Activated CD4-positive, alpha-beta T cell treated with anti-CD3 and anti-CD28 coated beads for 4 hours (primary cell): ENCODE measurements around the gene DPP7.
"Not testable (repeated sequence)": the region's sequence is repeated elsewhere in the genome, so short reads cannot be mapped to it uniquely, and the experiment has no call there.

Source experiments
- DNase-seq, 2 donors: peaks; one replicate each; pipeline ENCODE4 v3.0.0-alpha.2; 2020

DPP7 gene

DNA sequence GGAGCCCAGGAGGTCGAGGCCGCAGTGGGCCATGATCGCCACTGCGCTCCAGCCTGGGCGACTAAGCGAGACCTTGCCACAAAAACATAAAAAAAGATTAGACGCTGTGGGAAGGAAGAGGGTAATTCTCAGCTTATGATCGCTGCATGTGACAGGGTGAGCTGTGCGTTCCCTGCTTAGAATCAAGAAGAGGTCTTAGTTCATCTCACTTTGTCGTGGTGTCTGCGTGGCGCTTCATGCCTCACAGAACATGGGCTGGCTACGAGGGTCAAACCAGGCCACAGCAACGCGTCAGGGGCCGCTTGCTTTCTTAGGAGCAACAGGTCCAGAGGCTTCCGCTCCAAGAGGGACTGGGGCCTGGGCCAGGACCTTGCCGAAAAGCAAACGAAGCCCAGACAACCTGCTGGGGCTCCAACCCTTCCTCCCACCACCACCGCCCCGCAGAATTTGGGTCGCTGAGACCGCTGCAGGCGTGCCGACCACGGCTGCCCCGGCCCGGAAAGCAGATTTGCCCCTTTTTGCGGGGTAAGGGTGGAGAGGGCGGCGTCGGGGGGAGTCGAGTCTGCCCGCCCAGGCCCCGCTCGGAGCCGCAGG, 14.4 kb upstream of the DPP7 start:
- DNase-seq: no peak

DNA sequence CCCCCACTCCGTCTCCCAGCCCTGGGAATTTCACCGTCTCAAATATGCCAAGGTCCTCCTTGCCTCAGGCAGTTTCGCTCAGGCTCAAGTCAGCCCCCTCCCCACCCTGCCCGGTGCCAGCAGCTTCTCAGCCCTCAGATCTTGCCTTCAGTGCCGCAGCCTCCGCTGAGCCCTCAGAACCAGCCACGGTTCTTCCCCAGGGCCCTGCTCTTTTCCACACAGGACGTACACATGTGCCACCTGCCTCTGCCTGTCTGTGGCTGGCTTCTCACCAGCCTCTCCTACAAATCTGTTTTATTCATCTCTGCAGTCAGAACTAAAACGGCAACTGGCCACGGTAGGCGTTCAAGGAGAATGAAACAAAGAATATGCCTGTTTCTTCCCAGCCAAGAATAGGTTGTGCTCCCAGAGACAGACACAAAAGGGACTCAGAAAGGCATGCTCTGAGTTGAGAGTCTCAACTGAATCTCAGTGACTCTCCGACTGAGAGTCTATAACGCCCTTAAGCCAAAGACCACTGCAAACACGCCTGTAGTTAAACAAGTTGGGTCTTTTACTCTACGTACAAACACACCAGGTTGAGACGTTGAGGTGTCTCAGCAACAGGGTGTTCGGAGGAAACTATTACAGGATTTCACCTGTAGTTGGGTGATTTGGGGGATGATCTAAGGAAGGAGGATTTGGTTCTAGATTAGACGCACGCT, 13.8 kb upstream of the DPP7 start:
- DNase-seq: no peak

DNA sequence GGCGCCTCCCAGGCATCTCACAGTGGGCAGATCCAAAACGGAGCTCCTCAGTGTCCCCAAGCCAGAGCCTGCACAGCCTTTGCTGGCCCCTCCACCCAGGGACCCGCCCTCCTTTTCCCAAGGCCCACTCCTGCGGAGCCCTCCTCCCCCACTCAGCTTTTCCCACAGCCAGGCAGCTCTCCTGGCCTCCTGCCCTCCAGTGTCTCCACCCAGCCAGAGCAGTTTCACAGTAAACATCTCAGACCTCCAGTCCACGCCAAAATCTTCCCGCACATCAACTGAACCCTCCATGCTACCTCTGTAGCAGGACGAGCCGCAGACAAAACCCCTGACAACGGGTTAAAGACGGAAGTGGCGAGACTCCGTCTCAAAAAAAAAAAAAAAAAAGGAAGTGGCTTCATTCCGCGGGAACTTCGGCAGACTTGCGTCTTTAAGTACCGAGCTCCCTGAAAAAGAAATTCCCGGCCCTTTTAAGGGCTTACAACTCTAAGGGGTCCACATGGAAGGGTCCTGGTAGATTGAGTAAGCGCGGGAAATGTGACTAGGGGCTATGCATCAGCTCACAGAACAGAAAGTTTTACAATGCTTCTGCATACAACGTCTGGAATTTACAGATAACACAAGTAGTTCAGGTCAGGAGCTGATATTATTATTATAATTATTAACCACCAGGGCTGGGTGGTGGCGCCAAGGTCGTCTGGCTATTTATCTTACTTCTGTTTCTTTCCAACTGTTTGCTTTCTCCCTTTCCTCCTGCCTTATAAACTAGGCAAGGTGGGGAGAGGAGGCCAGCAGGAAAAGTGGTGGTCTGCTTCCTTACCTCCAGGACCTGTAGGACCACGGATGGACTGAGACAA, 13.0 kb upstream of the DPP7 start:
- DNase-seq: peak in 1 of 2 donors; percentile 24

DNA sequence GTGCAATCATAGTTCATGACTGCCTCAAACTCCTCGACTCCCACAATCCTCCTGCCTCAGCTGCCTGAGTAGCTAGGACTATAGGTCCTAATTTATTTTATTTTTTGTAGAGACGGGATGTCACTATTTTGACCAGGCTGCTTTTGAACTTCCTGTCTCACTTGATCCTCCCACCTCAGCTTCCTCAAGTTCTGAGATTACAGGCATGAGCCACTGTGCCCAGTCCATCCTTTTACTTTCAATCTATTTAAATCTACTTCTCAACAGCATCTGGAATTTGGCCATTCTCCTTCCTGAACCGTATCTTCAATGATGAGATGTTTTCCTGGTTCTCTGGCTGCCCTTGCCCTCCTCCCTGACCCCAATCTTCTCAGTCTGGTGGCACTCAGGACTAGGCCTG, 12.3 kb upstream of the DPP7 start:
- DNase-seq: no peak

DNA sequence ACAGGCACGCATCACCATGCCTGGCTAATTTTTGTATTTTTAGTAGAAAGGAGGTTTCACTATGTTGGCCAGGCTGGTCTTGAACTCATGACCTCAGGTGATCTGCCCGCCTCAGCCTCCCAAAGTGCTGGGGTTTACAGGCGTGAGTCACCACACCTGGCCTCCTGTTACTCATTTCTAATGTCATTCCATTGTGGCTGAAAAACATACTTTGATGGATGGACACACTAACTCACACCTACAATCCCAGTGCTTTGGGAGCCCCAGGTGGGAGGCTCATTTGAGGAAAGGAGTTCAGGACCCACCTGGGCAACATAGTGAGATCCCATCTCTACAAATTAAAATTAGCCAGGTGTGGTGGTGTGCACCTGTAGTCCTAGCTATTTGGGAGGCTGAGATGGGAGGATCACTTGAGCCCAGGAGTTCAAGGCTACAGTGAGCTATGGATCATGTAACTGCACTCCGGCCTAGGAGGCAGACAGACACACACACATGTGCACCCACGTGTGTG, 9.5 kb upstream of the DPP7 start:
- not testable (repeated sequence) for DNase-seq

DNA sequence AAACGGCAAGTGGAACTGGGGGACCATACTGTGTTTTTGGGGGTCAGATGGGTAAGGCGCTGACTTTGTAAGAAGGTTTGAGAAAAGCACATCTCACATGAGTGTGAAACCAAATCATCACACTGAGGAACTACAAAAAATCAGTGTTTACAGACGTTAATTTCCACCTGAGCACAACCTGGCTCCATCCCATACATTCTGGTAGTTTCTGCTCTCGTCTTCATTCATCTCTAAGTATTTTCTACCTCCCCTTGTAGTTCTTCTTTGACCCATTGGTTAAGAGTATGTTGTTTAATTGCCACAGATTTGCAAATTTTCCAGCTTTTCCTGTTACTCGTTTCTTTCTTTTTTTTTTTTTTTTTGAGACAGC, 8.9 kb upstream of the DPP7 start:
- DNase-seq: no peak

DNA sequence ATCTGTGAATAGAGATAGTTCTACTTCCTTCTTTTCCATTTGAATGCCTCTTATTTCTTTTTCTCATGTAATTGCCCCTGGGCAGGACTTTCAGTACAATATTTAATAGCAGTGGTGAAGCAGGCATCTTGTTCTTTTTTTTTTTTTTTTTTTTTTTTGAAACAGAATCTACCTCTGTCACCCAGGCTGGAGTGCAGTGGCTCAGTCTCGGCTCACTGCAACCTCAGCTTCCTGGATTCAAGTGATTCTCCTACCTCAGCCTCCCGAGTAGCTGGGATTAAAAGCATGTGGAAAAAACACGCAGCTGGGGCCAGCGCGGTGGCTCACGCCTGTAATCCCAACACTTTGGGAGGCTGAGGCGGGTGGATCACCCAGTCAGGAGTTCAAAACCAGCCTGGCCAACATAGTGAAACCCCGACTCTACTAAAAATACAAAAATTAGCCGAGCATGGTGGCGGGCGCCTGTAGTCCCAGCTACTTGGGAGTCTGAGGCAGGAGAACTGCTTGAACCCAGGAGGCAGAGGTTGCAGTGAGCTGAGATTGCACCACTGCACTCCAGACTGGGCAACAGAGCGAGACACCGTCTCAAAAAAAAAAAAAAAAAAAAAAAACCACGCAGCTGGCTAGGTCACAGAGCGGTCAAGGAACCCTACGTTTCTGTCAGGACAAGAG, 8.4 kb upstream of the DPP7 start:
- not testable (repeated sequence) for DNase-seq

DNA sequence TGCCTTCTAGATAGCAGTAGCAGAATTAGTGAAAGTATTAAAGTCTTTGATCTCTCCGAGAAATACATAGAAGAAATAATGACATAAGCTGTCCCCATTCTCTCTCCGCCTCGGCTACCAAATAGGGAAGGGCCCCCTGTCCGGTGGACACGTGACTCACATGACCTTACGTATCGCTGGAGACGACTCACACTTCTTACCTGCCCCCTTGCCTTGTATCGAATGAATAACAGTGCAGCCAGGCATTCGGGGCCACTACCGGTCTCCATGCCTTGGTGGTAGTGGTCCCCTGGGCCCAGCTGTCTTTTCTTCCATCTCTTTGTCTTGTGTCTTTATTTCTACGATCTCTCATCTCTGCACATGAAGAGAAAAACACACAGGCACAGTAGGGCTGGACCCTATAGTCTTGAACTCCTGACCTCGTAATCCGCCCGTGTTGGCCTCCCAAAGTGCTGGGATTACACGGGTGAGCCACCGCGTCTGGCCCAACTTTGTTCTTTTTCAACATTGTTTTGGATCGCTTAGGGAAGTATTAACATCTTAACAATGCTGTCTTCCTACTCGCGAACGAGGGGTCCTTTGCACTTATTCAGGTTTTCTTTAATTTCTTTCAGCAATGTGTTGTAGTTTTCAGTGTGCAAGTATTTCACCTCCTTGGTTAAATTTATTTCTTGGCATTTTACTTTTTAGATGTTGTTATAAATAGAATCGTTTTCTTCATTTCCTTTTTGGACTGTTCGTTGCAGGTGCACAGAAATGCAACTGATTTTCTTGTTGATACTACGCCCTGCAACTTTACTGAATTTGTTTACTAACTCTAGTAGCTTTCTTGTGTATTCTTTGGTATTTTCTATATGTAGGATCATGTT, 7.6 kb upstream of the DPP7 start:
- DNase-seq: not testable (repeated sequence)

DNA sequence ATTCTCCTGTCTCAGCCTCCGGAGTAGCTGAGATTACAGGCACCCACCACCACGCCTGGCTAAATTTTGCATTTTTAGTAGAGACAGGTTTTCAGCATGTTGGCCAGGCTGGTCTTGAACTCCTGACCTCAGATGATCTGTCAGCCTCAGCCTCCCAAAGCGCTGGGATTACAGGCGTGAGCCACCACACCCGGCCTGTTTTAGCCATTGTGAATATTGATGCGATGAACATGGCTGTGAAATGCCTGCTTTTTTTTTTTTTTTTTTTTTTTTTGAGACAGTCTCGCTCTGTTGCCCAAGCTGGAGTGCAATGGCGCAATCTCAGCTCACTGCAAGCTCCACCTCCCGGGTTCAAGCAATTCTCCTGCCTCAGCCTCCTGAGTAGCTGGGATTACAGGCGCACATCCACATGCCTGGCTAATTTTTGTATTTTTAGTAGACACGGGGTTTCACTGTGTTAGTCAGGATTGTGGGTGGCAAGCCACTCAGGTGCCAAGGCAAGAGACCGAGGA, 3.6 kb upstream of the DPP7 start:
- DNase-seq: not testable (repeated sequence)

DNA sequence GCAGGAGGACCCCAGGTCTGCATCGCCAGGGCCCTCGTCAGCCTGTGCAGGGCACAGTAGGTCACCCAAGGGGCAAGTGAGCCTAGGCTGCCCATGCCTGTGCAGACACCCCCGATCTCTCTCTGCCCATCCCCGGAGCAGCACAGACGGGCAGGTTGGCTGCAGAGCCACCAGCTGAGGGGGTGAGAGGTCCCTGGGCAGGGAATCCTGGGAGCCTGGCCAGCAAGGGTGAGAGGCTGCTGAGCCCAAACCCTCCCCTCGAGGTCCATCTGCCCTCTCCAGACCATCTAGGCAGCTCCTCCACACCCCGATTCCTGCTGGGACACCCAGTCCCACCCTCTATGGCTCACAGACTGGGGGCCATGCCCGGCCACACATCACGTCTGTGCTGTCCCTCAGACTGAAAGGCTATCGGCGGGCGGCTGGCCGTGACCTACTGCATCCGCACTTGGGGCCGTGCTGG, 2.8 kb upstream of the DPP7 start:
- DNase-seq: no peak

DNA sequence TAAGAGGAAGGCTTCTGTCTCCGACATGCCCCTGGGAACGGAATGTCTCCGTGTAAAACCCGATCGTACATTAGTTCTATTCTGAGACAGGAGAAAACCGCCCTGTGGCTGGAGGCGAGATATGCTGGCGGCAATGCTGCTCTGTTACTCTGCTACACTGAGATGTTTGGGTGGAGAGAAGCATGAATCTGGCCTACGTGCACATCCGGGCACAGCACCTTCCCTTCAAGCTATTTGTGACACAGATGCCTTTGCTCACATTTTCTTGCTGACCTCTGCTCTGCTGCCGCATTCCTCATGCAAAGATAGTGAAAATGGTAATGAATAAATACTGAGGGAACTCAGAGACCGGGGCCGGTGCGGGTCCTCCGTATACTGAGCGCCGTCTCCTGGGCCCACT, 2.2 kb upstream of the DPP7 start:
- no peak for DNase-seq

DNA sequence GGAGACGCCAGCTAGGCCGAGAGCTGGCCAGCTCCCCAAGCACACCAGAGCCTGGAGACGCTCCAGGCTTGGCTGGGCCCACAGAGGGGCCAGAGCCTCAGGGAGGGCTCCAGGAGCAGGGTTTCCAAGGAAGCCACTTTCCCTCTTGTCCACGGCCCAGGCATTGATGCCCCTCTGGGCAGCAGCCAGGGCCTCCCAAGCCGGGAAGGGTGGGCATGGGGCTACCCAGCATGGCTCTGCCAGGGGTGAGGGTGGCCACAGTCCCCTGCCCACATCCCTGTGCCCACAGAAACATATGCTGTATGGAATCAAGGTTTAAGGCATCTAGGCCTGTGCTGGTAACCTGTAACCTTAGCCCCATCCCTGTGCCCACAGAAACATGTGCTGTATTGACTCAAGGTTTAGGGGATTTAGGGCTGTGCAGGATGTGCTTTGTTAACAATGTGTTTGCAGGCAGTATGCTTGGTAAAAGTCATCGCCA, 1.5 kb upstream of the DPP7 start:
- no peak for DNase-seq

DNA sequence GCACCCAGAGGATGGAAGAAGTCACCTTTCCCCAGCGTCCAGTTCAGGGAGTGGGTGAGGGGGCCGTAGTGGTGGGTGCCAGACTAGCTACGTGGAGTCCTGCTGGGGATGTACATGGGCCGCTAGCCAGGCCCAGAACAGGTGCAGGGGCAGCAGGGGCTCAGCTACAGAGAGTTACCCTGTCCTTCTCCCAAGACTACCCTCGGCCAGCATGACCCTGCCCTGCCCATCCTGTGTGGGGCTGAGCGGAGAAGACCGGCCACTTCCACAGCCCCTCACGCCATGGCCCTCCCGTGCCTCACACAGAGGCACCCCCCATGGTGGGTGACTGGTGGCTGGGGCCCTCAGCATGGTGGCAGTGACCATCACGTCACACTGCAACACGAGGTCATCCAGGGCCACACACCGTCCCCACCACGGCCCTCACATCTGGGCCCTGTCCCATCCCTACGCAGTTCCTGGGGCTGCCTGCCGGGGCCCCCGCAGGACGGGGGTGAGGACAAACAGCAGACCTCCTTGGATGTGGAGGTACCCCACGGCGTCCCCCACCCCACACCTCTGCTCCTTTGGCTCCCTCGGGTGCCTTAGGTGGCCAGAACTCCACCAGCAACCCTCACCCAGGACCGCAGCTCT, 977 bp upstream of the DPP7 start:
- no peak for DNase-seq

DNA sequence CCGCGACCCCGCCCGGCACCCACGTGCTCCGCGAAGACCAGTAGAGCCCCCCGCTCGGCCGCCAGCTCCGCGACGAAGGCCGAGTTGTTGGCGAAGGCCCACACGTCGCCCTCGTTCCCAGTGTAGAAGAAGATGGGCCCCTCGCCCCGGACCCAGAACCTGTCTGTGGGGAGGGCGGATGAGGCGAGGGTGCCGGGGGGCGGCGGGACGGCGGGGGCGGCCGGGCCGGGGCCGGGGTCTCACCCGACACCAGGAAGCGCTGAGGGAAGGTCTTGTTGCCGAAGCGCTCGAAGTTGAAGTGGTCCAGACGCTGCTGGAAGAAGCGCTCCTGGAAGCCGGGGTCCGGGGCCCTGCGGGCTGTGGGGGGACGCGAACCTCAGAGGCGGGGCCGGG, 317 bp downstream of the DPP7 start:
- DNase-seq: no peak

DNA sequence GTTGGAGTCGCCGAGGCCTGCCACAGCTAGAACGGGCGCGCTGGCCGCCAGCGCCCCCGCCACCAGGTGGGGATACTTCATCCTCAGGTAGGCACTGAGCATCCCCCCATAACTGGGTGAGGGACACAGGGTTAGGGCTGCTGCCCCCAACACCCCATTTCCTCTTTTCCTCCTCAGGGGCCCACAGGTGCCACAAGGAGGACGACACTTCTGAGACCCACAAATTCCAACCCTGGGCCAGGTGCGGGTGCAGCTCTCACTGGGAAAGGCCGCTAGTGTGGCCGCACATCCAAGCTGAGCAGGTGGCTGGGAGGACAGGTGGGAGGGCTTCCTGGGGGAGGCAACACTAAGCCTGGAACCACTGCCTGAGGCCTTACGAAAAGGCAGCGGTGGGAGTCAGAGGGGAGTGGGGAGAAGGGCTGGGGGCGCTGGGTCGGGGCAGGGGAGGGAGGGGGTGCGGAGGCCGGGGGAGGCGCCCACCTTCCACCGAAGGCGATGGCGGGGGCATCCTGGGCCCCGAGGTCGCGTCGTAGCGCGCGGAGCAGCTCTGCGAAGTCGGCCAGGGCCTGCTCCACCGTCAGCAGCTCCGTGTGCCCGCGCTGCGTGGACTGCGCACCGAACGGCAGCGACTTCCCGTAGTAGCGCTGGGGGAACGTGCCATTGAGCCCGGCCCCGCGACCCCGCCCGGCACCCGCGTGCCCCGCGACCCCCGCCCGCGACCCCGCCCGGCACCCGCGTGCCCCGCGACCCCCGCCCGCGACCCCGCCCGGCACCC, 961 bp downstream of the DPP7 start:
- peak; percentile 26 to 39 for DNase-seq

DNA sequence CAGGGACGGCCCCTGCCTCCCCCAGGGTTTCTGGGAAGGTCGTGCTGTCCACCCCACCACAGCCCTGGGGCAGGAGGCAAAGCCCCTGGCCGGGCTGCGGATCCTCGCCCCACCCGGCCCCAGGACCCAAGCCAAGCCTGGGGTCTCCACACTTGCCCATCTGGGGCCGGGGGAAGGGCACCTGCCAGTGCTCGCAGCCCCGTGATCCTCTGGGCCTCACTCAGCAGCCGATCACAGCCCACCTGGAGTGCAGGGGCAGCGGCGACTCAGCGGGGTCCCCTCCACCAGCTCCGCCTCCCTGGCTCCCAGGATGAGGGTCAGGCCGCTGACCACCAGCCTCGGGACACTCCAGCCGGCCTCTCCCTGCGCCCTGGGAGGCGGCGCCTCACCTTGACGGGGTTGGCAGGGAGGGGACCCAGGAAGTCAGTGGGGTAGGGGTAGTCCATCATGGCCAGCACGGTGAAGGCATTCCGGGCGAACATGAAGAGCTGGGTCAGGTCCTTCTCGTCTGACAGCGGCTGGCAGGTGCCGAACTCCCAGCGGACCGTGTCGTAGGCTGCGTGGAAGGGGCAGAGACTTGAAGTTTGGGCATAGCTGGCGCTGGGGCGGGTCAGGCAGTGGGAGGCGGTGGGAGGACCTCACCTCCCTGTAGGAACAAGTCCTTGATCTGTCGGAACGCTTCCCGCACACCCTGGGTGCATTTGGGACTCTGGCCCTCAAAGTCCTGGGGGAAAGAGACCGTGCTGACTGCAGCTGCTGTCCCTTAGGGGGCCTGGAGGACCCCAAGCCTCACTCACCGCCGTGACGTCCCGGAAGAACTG, 1.8 kb downstream of the DPP7 start:
- no peak for DNase-seq

DNA sequence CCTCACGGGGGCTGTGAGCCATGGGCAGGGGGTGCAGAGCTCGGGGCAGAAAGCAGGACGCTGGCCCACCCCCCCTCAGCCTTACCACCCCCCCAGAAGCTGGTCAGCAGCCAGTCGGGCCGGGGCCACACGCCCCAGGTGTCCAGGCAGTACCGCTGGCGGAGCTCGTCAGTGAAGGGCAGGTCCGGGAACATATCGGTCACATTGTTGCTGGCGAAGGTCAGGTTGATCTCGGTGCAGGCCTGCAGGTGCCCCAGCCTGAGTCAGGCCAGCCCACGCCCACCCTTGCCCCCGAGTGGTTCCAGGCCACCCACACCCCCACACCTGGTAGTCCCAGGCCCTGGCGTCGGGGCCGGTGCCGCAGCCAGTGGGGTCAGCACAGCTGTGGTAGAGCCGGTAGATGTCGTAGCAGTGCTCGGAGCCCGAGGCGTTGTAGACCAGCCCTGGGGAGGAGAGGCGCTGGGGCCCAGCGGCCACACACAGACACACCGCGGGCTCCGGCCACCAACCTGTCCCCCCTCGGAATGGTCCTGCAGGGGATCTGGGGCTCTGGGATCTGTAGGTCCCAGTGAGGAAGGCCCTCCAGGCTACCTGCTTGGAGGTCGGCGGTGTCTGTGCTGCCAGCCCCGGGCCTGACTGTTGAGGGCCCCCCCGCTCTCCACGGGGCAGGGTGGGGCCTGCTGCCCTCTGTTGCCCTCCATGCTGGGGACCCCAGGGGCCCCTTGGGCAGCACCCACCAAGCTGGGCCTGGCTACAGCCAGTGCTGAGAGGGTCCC, 2.6 kb downstream of the DPP7 start:
- no peak for DNase-seq

DNA sequence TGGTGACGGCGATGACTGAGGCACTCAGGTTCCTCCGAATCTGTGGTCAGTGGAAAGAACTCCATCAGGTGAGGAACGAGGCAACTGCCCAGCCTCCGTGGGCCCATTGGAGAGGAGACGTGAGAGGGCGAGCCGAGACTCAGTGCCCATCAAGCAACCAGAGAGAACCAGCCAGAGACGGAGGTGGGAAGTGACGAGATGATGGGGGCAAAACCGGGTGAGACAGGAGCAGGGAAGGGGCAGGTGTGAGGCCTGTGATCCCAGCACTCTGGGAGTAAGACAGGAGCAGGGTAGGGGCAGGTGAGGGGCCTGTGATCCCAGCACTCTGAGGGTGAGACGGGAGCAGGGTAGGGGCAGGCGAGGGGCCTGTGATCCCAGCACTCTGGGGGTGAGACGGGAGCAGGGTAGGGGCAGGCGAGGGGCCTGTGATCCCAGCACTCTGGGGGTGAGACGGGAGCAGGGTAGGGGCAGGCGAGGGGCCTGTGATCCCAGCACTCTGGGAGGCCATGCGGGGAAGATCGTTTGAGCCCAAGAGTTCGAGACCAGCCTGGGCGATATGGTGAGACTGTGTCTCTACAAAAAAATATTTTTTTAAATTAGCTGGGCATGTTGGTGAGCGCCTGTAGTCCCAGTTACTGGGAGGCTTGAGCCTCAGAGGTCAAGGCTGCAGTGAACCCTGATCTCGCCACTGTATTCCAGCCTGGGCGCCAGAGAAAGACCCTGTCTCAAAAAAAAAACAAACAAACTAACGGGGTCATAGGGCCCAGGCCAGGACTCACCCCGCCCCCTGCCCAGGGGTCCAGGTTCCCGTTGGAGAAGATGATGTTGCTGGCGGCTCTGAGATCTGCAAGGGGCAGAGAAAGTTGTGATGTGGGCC, 3.4 kb downstream of the DPP7 start:
- no peak for DNase-seq
